MM.1S (cell line): ENCODE results near the gene EEF2KMT.

Source experiments
- DNase-seq: peaks from one replicate; pipeline ENCODE4 v3.0.0-alpha.2; 2015
- H2AFZ ChIP-seq: fragments of 300-600 bp; sonication (generic); 2 replicates; pipeline ENCODE4 v1.6.0; 2016; ENCODE audit warnings: antibody characterized with exemption, low read length
- H3F3A ChIP-seq: fragments of 300-600 bp; sonication (generic); 2 replicates; pipeline ENCODE4 v1.6.1; 2016; ENCODE audit warnings: mild to moderate bottlenecking, antibody characterized with exemption, low read length, moderate library complexity, mixed read lengths; ENCODE audit not compliant: insufficient read depth
- H3K27ac ChIP-seq: fragments of 300-600 bp; sonication (generic); 2 replicates; pipeline ENCODE4 v1.5.1; 2016; ENCODE audit warnings: mild to moderate bottlenecking, low read length
- H3K27me3 ChIP-seq: fragments of 300-600 bp; sonication (generic); replicated peaks from 2 replicates; pipeline ENCODE4 v1.6.0; 2016; ENCODE audit warnings: low read length; ENCODE audit not compliant: insufficient read depth
- H3K36me3 ChIP-seq: fragments of 300-600 bp; sonication (generic); replicated peaks from 2 replicates; pipeline ENCODE4 v1.6.1; 2016; ENCODE audit warnings: mild to moderate bottlenecking, low read length, mixed read lengths; ENCODE audit not compliant: insufficient read depth
- H3K4me1 ChIP-seq: fragments of 300-600 bp; sonication (generic); 2 replicates; pipeline ENCODE4 v1.6.1; 2016; ENCODE audit warnings: low read length, mixed read lengths
- H3K4me2 ChIP-seq: fragments of 300-600 bp; sonication (generic); 2 replicates; pipeline ENCODE4 v1.6.0; 2016; ENCODE audit warnings: low read depth, low read length
- H3K4me3 ChIP-seq: fragments of 300-600 bp; sonication (generic); 2 replicates; pipeline ENCODE4 v1.5.1; 2016; ENCODE audit warnings: low read length, mixed read lengths
- H3K79me2 ChIP-seq: fragments of 300-600 bp; sonication (generic); 2 replicates; pipeline ENCODE4 v1.6.1; 2016; ENCODE audit warnings: mixed run types, low read length, mixed read lengths
- H3K9ac ChIP-seq: fragments of 300-600 bp; sonication (generic); 2 replicates; pipeline ENCODE4 v1.6.1; 2016; ENCODE audit warnings: low read length, mixed read lengths
- H3K9me2 ChIP-seq: fragments of 300-600 bp; sonication (generic); replicated peaks from 2 replicates; pipeline ENCODE4 v1.6.1; 2016; ENCODE audit warnings: mild to moderate bottlenecking, low read length, mixed read lengths; ENCODE audit not compliant: insufficient read depth
- H3K9me3 ChIP-seq: fragments of 300-600 bp; sonication (generic); replicated peaks from 2 replicates; pipeline ENCODE4 v1.6.1; 2016; ENCODE audit warnings: mild to moderate bottlenecking, low read length, mixed read lengths; ENCODE audit not compliant: insufficient read depth
- H4K20me1 ChIP-seq: fragments of 300-600 bp; sonication (generic); 2 replicates; pipeline ENCODE4 v1.6.1; 2016; ENCODE audit warnings: mild to moderate bottlenecking, low read length, moderate library complexity, mixed read lengths; ENCODE audit not compliant: insufficient read depth
- EZH2 ChIP-seq: fragments of 300-600 bp; sonication (generic); optimal IDR thresholded peaks from 2 replicates; pipeline ENCODE3; 2017; ENCODE audit warnings: low read depth, mild to moderate bottlenecking, antibody characterized with exemption, low read length, mixed read lengths
- EZH2phosphoT487 ChIP-seq: fragments of 300-600 bp; sonication (generic); IDR thresholded peaks from 2 replicates; pipeline ENCODE4 v1.6.1; 2018; ENCODE audit warnings: antibody characterized with exemption, low read length
- TF ChIP-seq, protein P1 (sequence below): fragments of 300-600 bp; sonication (generic); IDR thresholded peaks from 2 replicates; pipeline ENCODE4 v1.5.1; 2016; ENCODE audit warnings: antibody characterized with exemption, low read length, mixed read lengths

The EEF2KMT gene

GRCh38 chr16:5066511-5066910, 31.1 kb downstream of the EEF2KMT start:
- H2AFZ ChIP-seq, result no peak overlapping the region
- H3K4me1 ChIP-seq, result peaks cover 5% of the 10 kb centered on the region
- TF ChIP-seq EZH2 (no peak), EZH2phosphoT487 (no peak)
- TF ChIP-seq, protein P1, sequence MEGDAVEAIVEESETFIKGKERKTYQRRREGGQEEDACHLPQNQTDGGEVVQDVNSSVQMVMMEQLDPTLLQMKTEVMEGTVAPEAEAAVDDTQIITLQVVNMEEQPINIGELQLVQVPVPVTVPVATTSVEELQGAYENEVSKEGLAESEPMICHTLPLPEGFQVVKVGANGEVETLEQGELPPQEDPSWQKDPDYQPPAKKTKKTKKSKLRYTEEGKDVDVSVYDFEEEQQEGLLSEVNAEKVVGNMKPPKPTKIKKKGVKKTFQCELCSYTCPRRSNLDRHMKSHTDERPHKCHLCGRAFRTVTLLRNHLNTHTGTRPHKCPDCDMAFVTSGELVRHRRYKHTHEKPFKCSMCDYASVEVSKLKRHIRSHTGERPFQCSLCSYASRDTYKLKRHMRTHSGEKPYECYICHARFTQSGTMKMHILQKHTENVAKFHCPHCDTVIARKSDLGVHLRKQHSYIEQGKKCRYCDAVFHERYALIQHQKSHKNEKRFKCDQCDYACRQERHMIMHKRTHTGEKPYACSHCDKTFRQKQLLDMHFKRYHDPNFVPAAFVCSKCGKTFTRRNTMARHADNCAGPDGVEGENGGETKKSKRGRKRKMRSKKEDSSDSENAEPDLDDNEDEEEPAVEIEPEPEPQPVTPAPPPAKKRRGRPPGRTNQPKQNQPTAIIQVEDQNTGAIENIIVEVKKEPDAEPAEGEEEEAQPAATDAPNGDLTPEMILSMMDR, result no peak
- no peak for DNase-seq
- no peaks in the 10 kb centered on the region for H4K20me1 ChIP-seq
- H3K4me2 ChIP-seq, result no peak overlapping the region
- H3F3A ChIP-seq, result no peaks in the 10 kb centered on the region
- H3K79me2 ChIP-seq, result no peaks in the 10 kb centered on the region
- H3K9me2 ChIP-seq, result no peaks in the 10 kb centered on the region
- no peaks in the 10 kb centered on the region for H3K9me3 ChIP-seq
- H3K4me3 ChIP-seq, result no peak overlapping the region
- no peak overlapping the region for H3K9ac ChIP-seq
- H3K36me3 ChIP-seq, result no peaks in the 10 kb centered on the region
- no peak overlapping the region for H3K27ac ChIP-seq
- H3K27me3 ChIP-seq, result peaks cover 59% of the 10 kb centered on the region

GRCh38 chr16:5065813-5066212, 31.8 kb downstream of the EEF2KMT start, which contains the start of gene C16orf89:
TSS of gene C16orf89 (minus strand) at chr16:5065956. CDS start at chr16:5065908, 48 bp downstream.
- Histone ChIP-seq H3F3A (no peaks in the 10 kb centered on the region), H4K20me1 (no peaks in the 10 kb centered on the region), H3K4me1 (no peaks in the 10 kb centered on the region), H3K4me2 (no peak within 1 kb of the TSS), H3K36me3 (no peaks in the 10 kb centered on the region), H3K9ac (no peak within 1 kb of the TSS), H3K9me2 (no peaks in the 10 kb centered on the region), H3K9me3 (no peaks in the 10 kb centered on the region), H3K27me3 (peaks cover 62% of the 10 kb centered on the region), H3K79me2 (no peaks in the 10 kb centered on the region), H3K4me3 (no peak within 1 kb of the TSS), H3K27ac (no peak within 1 kb of the TSS), H2AFZ (no peak within 1 kb of the TSS)
- TF ChIP-seq EZH2 (no peak), EZH2phosphoT487 (no peak)
- TF ChIP-seq, protein P1, result no peak
- no peak for DNase-seq

GRCh38 chr16:5065326-5065725, 32.3 kb downstream of the EEF2KMT start:
- Histone ChIP-seq H3K36me3 (no peaks in the 10 kb centered on the region), H3K27ac (no peak overlapping the region), H3K27me3 (peaks cover 65% of the 10 kb centered on the region), H3K4me3 (no peak overlapping the region), H3F3A (no peaks in the 10 kb centered on the region), H2AFZ (no peak overlapping the region), H3K9ac (no peak overlapping the region), H3K4me2 (no peak overlapping the region), H3K9me3 (no peaks in the 10 kb centered on the region), H4K20me1 (no peaks in the 10 kb centered on the region), H3K4me1 (no peaks in the 10 kb centered on the region), H3K79me2 (no peaks in the 10 kb centered on the region), H3K9me2 (no peaks in the 10 kb centered on the region)
- DNase-seq, result no peak
- TF ChIP-seq EZH2phosphoT487 (no peak), EZH2 (no peak)
- TF ChIP-seq, protein P1, result no peak
